HG03060 (cell line): ENCODE results near the gene CALR3.
"Not testable (repeated sequence)": the region's sequence is repeated elsewhere in the genome, so short reads cannot be mapped to it uniquely, and the experiment has no call there.

ENCODE experiments used
- ATAC-seq: cut with Tn5 transposase; IDR thresholded peaks from one replicate; pipeline ENCODE4 v1.9.1; 2021; ENCODE audit warnings: low read depth, moderate number of reproducible peaks; ENCODE audit not compliant: unreplicated experiment

CALR3 gene, protein sequence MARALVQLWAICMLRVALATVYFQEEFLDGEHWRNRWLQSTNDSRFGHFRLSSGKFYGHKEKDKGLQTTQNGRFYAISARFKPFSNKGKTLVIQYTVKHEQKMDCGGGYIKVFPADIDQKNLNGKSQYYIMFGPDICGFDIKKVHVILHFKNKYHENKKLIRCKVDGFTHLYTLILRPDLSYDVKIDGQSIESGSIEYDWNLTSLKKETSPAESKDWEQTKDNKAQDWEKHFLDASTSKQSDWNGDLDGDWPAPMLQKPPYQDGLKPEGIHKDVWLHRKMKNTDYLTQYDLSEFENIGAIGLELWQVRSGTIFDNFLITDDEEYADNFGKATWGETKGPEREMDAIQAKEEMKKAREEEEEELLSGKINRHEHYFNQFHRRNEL

DNA sequence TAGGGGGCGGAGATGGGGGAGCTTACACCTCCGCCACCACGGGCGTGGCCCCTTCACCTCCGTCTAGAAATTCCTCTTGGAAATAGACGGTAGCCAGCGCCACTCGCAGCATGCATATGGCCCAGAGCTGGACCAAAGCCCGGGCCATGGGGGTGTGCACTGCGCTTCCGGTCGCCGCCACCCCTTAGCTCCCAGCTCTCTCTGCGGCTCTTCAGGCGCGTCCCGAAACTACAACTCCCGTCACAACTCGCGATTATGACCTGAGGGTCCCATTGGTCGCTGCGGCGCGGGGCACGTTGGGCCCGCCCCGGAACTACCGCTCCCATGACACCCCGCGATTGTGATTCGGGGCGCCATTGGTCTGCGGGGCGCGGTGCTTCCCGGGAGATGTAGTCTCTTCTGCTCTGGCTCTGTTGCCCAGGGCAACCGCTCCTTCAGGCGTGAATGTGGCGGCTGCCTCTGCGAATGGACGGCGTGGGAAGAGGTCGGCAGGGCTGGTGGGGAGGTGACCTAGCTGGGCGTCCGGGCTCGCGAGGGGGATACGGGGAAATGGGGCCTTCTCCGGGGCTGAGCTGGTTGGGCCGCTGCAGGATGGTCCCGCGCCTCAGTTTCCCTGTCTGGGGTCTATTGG, at the start of gene CALR3, which contains the start of gene C19orf44:
TSS of gene CALR3 (minus strand) at position 186 of the 631 bp plus-strand sequence. CDS start at position 148, 38 bp downstream.
TSS of gene C19orf44 (plus strand) at position 413 of the 631 bp plus-strand sequence. CDS start 4,399 bp downstream, outside the sequence.
- ATAC-seq = peak; percentile 96

DNA sequence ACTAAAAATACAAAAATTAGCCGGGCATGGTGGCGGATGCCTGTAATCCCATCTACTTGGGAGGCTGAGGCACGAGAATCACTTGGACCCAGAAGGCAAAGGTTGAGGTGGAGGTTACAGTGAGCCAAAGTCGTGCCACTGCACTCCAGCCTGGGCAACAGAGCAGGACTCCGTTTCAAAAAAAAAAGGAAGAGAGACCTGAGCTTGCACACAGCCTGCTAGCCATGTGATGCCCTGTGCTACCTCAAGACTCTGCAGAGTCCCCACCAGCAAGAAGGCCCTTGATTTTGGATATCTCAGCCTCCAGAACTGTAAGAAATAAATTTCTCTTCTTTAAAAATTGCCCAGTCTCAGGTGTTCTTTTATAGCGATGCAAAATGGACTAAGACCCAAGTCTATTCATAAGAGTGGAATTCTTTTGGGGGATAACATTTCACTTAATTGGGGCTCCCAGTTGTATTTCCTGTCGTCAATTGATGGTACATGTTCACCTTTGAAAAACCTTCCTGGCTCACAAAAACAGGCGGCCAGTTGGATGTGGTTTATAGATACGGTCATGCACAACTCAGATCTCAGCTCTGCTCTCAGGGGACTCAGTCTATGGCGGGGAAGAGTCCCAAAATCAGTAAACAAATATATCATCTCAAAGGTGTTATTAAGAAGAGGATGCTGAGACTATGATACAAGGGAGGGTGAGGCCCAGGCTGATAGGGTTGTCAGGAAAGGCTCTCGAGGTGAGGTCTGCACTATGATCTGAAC, 48.7 kb upstream of the CALR3 start:
- ATAC-seq = no peak

DNA sequence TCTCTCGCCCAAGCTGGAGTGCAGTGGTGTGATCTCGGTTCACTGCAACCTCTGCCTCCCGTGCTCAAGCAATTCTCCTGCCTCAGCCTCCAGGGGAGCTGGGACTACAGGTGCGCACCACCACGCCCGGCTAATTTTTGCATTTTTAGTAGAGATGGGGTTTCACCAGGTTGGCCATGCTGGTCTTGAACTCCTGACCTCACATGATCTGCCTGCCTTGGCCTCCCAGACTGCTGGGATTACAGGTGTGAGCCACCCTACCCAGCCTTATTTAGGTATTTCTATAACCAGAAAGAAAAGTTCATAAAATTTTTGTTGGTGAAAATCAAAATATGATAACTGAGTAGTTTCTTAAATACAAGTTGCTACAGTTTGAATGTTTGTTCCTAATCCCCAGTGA, 47.8 kb upstream of the CALR3 start:
- ATAC-seq = not testable (repeated sequence)

GRCh38 chr19:16542910-16543472, 47.0 kb upstream of the CALR3 start:
- no peak for ATAC-seq

DNA sequence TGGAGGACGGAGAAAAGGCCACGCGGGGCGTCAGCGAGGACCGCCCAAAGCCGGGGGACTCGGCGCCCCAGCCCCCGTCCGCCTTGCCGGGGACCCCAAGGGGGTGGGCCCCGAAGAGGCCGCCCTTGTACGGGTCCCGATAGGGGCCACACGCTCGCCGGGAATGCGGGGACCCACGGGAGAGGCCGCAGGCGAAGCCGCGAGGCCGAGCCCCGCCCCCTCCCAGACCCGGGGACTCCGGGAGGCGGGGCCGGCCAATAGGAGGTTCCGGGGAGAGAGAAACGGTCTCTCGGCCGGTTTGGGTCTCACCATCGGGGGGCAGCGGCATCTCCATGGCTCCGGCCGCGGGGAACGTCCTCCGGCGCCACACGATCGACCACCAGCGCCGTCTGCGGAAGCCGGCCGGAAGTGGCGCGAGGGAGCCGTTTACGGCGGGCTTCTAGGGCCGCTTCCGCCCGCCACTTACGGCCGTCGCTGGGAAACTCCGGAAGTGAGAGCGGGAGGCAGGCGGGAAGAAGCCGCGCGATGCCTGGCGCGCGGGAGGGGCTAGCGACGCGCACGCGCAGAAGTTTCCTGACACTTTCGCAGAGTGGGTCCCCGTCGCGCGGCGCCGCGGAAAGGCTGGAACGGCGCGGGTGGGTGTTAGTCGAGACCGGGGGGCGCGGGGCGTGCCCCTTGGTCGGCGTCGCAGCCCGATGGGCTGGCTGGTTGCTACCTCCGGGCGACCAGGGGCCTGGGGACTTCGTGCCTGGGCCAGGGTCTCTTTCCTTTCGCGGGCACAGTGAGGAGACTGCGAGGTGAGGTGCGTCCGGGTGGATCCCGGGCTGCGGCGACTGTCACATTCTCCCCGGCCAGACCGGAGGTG, 46.3 kb upstream of the CALR3 start, which contains the start of gene CHERP:
TSS of gene CHERP (minus strand) at position 393 of the 865 bp plus-strand sequence. CDS start at position 334, 59 bp downstream.
- peak; percentile 53 for ATAC-seq

DNA sequence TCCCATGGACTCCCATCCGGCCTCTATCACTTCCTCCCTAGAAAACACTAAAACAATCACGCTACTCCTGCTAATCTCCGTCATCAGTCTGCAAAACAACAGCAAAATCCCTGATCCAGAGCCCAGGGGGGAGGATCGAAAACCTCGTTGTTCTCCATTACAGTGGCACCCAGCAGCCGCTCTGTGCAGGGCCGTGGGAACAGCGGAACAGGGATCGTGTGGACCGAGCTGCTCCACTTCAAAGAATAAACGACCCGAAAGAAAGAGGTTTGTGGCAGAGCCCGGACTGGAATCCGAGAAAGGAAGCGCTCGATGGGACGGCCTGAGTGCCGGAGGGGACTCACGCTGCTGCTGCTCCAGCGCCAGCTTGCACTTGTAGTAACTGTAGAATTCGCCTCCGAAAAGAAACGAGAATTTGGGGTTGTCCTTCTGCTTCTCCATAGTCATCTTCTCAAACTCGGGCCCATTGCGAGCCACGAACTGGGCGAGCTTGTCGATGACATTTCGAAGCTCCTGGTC, 45.6 kb upstream of the CALR3 start:
- ATAC-seq = no peak

- no peak for ATAC-seq
These were observed 45.0 kb upstream of the CALR3 start for GRCh38 chr19:16540948-16541347.

DNA sequence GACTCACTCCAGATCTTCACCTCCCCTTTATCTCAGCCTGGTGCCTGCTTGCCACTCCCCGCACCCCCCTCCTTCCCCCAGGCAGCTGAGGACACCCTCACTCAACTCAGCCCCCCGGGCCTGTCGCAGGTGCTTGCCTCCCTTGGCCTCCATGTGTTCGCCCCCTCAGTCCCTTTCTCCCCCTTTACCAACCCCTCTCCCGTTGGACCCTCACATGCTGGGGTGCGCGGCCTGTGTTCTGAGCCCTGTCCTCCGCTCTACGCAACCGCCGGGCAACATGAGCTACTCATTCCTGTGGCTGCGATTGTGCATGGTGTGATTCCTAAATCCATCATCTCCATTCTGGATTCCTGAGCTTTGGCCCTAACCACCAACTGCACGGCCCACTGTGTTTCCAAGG, 41.1 kb upstream of the CALR3 start:
- ATAC-seq = no peak

- no peak for ATAC-seq
These were observed 40.2 kb upstream of the CALR3 start for GRCh38 chr19:16536130-16536529.

DNA sequence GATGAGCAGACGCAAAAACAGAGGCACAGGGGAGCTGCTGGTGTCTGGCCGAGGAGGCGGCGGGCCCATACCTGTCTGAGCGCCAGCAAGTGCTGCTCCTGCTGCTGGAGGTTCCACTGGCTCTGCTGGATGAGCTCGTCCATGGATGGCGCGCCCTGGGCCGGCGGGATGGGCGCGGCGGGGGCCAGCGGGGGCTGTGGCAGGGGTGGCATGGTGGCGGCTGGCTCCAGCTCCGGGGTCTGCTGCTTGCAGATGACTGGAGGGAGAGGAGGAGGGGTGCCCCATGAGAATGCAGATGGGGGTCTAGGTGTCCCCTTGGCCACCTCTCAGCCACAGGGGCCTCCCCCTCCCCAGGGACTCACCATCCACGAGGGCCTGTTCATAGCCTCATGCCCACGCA, 39.4 kb upstream of the CALR3 start:
- no peak for ATAC-seq

- ATAC-seq = no peak
These were observed 36.7 kb upstream of the CALR3 start for GRCh38 chr19:16532440-16533234.

GRCh38 chr19:16531380-16531669, 35.4 kb upstream of the CALR3 start:
- no peak for ATAC-seq

DNA sequence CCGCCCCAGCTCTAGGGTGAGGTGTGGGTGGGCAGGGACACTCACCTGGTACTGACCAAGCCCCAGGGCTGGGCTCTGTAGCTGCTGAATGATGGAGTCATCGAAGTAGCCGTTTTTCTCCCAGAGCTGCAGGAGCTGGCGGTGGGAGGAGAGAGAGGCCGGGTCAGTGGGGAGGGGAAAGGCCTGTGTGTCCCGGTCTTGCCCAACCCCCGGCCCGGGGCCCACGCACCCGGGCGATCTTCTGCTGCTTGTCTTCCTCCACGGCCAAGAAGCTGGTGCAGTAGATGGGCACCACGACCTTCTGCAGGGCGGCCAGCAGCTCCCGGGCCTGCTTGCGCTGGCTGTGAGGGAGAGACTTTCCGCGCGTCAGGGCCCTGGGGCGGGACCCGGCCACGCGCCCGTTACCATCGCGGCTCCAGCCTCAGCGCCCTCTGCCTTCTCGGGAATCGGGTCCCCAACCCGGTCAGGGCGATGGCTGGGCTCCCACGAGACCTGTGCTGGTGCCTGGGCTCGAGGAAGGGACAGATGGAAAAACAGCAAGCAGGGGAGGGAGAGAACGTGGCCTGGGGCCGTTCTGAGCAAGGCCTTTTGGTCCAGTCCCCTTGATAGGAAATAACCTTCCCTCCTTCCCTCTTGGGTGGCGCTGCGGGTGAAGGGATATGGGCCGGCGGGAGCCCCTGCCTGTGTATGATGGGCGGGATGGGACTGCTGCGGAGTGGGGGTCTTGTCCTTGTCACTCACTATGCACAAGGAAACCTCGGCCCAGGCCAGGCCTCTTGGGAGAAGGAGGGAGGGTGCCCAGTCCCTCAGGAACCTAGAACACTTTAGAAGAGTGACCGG, 34.8 kb upstream of the CALR3 start:
- no peak for ATAC-seq

- no peak for ATAC-seq
These were observed 33.6 kb upstream of the CALR3 start for GRCh38 chr19:16529466-16530144.

DNA sequence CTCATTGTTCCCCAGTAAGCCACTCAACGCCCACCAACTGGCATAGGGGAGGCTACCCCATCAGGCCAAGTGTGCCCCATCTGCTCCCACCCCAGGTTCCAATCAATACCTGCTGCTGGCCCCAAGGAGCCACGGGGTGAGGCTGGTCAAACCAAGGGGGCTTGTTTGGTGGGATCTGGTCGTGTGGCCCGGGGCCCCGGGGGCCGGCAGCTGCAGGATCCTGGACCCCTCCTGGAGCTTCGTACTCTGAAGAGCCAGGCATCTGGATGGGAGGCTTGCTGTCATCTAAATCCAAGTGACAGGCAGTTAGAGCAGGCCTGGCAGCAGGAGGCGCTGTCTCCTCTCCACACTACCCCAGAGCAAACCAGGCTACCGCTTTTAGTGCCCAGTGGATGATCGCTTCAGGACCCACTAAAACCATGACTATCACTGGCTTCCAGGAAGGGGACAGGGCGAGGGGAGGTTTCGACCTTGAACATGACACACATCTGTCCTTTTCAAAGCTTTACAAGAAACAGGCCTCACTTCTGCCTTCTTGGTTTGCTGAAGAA, 32.1 kb upstream of the CALR3 start:
- no peak for ATAC-seq

DNA sequence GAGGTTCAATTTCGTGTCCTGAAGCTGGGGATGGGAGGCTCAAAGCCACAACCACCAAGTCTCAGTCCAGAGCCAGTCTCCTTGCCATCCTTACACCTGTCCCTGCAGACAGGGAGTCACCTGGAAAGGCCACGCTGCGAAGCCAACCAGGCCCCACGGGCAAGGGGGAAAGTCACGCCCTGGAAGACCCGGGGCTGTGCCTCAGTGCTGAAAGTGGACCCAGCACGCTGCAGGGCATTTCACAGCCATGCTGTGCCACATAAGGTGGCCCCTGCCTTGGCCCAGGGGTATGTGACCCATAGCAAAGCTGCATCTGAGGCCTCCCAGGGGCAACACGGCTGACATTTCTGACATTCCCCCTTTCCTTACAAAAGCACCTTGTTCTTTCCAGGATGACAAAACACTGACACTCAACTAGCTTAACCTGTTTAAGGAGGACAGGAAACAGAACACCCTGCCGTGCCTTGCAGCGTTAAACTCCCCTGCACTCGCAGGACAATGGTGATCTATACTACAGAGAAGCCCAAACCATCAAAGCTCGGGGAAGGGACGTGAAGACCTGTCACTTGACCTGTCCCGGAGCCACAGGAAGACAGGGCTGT, 31.5 kb upstream of the CALR3 start:
- ATAC-seq = no peak
